Erythroblast (primary cell): ENCODE results near the gene FGFR3.

Source experiments
- GATA1 ChIP-seq: IDR thresholded peaks from 2 replicates; pipeline ENCODE4 v1.6.1; 2011; ENCODE audit warnings: low read depth, mild to moderate bottlenecking, control low read depth, low read length, moderate library complexity
- POLR2A ChIP-seq: IDR thresholded peaks from 2 replicates; pipeline ENCODE4 v1.6.1; 2011; ENCODE audit warnings: mild to moderate bottlenecking, low read length

GRCh38 chr4:1842993-1843448 is 49.9 kb downstream of the FGFR3 start:
- no peak for TF ChIP-seq POLR2A
- TF ChIP-seq GATA1, result no peak
